ENCODE data around the gene SNTA1. TPM values are rescaled to one million over a fixed set of nuclear protein-coding genes. Genes with fewer than 3 reads are reported as not detected.
"Not testable (repeated sequence)": the region's sequence is repeated elsewhere in the genome, so short reads cannot be mapped to it uniquely, and the experiment has no call there.

Gene SNTA1
- polyA plus RNA-seq, 3 donors: 9.1 to 9.8 (median 9.6) TPM

- DNase-seq (ENCODE audit: low read depth in 3 of 3, low spot score in 2 of 3): no peak
Measured at GRCh38 chr20:33400812-33401183, 42.8 kb downstream of the SNTA1 start.

GRCh38 chr20:33399924-33400323, 43.6 kb downstream of the SNTA1 start:
- DNase-seq (ENCODE audit: low read depth in 3 of 3, low spot score in 2 of 3): no peak

GRCh38 chr20:33394718-33395117, 48.8 kb downstream of the SNTA1 start:
- no peak for DNase-seq (ENCODE audit: low read depth in 3 of 3, low spot score in 2 of 3)

GRCh38 chr20:33393609-33394008, 50.0 kb downstream of the SNTA1 start:
- no peak for DNase-seq (ENCODE audit: low read depth in 3 of 3, low spot score in 2 of 3)

- DNase-seq (ENCODE audit: low read depth in 3 of 3, low spot score in 2 of 3): no peak
Measured at GRCh38 chr20:33391722-33392415, 51.7 kb downstream of the SNTA1 start.

GRCh38 chr20:33389326-33389725, 54.2 kb downstream of the SNTA1 start:
- not testable (repeated sequence) for DNase-seq (ENCODE audit: low read depth in 3 of 3, low spot score in 2 of 3)

GRCh38 chr20:33388268-33388667, 55.3 kb downstream of the SNTA1 start:
- DNase-seq (ENCODE audit: low read depth in 3 of 3, low spot score in 2 of 3): no peak

- no peak for DNase-seq (ENCODE audit: low read depth in 3 of 3, low spot score in 2 of 3)
Measured at GRCh38 chr20:33387177-33387576, 56.4 kb downstream of the SNTA1 start.

- no peak for DNase-seq (ENCODE audit: low read depth in 3 of 3, low spot score in 2 of 3)
Measured at GRCh38 chr20:33386673-33387072, 56.9 kb downstream of the SNTA1 start.

GRCh38 chr20:33377366-33377765, 66.2 kb downstream of the SNTA1 start:
- no peak for DNase-seq (ENCODE audit: low read depth in 3 of 3, low spot score in 2 of 3)

- DNase-seq (ENCODE audit: low read depth in 3 of 3, low spot score in 2 of 3): no peak
Measured at GRCh38 chr20:33373735-33374605, 69.6 kb downstream of the SNTA1 start.

GRCh38 chr20:33372993-33373441, 70.5 kb downstream of the SNTA1 start:
- DNase-seq (ENCODE audit: low read depth in 3 of 3, low spot score in 2 of 3): no peak

GRCh38 chr20:33370291-33370690, 73.3 kb downstream of the SNTA1 start:
- no peak for DNase-seq (ENCODE audit: low read depth in 3 of 3, low spot score in 2 of 3)

- no peak for DNase-seq (ENCODE audit: low read depth in 3 of 3, low spot score in 2 of 3)
Measured at GRCh38 chr20:33362898-33363297, 80.7 kb downstream of the SNTA1 start.

GRCh38 chr20:33359399-33360261, 83.9 kb downstream of the SNTA1 start:
- no peak for DNase-seq (ENCODE audit: low read depth in 3 of 3, low spot score in 2 of 3)

Other genes with a start within 250 kb of the SNTA1 start
- not detected for gene BPIFA3, start 226.4 kb downstream of the SNTA1 start, polyA plus RNA-seq (ENCODE audit: insufficient read length in 3 of 3)
- not detected for gene BPIFA1, start 207.8 kb downstream of the SNTA1 start, polyA plus RNA-seq (ENCODE audit: insufficient read length in 3 of 3)
- gene BPIFB1, start 160.5 kb downstream of the SNTA1 start, polyA plus RNA-seq (ENCODE audit: insufficient read length in 3 of 3): not detected
- 10 to 100 TPM; 28.9 to 37.9 (median 37.1) TPM for gene CDK5RAP1, start 42.2 kb downstream of the SNTA1 start, polyA plus RNA-seq (ENCODE audit: insufficient read length in 3 of 3)
- 10 to 100 TPM; 24.4 to 27.0 (median 26.1) TPM for gene CBFA2T2, start 46.3 kb upstream of the SNTA1 start, polyA plus RNA-seq (ENCODE audit: insufficient read length in 3 of 3)
- gene C20orf144, start 218.6 kb upstream of the SNTA1 start, polyA plus RNA-seq (ENCODE audit: insufficient read length in 3 of 3): under 1 TPM; 0.16 to 0.21 (median 0.19) TPM
- gene ACTL10, start 223.2 kb upstream of the SNTA1 start, polyA plus RNA-seq (ENCODE audit: insufficient read length in 3 of 3): under 1 TPM; 0.25 to 0.48 (median 0.29) TPM
- gene NECAB3, start 230.7 kb upstream of the SNTA1 start, polyA plus RNA-seq (ENCODE audit: insufficient read length in 3 of 3): 10 to 100 TPM; 11.4 to 15.0 (median 12.5) TPM
- 10 to 100 TPM; 11.0 to 11.4 (median 11.3) TPM for gene E2F1, start 242.6 kb upstream of the SNTA1 start, polyA plus RNA-seq (ENCODE audit: insufficient read length in 3 of 3)